SIG-M5 treated with dmso at 0.1 percent for 504 hours (cell line): ENCODE results near the gene NLRX1.
"Not testable (repeated sequence)": the region's sequence is repeated elsewhere in the genome, so short reads cannot be mapped to it uniquely, and the experiment has no call there.

Source experiments
- DNase-seq: peaks from one replicate; lab custom pipeline; 2025; ENCODE audit not compliant: unreplicated experiment; lab: John Stamatoyannopoulos, UW

Gene NLRX1

GRCh38 chr11:119185981-119186634 is 17.6 kb downstream of the NLRX1 start:
- DNase-seq = no peak

GRCh38 chr11:119187123-119187892 is 18.8 kb downstream of the NLRX1 start:
- DNase-seq = no peak

- DNase-seq = no peak
Observed at GRCh38 chr11:119188067-119188466, 19.5 kb downstream of the NLRX1 start.

GRCh38 chr11:119188887-119189286 is 20.4 kb downstream of the NLRX1 start:
- DNase-seq = no peak

GRCh38 chr11:119189393-119189792 is 20.9 kb downstream of the NLRX1 start:
- no peak for DNase-seq

GRCh38 chr11:119190531-119190930 is 22.0 kb downstream of the NLRX1 start:
- DNase-seq = no peak

GRCh38 chr11:119191265-119191664 is 22.7 kb downstream of the NLRX1 start:
- not testable (repeated sequence) for DNase-seq

- peak; percentile 72 for DNase-seq
Observed at GRCh38 chr11:119192111-119192510, 23.6 kb downstream of the NLRX1 start.

GRCh38 chr11:119193001-119193400 is 24.5 kb downstream of the NLRX1 start:
- DNase-seq = no peak

GRCh38 chr11:119193626-119194025 is 25.1 kb downstream of the NLRX1 start:
- no peak for DNase-seq

- no peak for DNase-seq
Observed at GRCh38 chr11:119194811-119195440, 26.4 kb downstream of the NLRX1 start.

- DNase-seq = peak; percentile 46
Observed at GRCh38 chr11:119195680-119196079, 27.2 kb downstream of the NLRX1 start.

GRCh38 chr11:119196833-119197483 is 28.4 kb downstream of the NLRX1 start:
- peak; percentile 97 for DNase-seq

GRCh38 chr11:119198925-119199324 is 30.4 kb downstream of the NLRX1 start:
- DNase-seq = no peak

- not testable (repeated sequence) for DNase-seq
Observed at GRCh38 chr11:119201236-119201635, 32.7 kb downstream of the NLRX1 start.

- no peak for DNase-seq
Observed at GRCh38 chr11:119202554-119202953, 34.0 kb downstream of the NLRX1 start.

- DNase-seq = no peak
Observed at GRCh38 chr11:119204066-119204465, 35.5 kb downstream of the NLRX1 start.

- DNase-seq = peak; percentile 81
Observed at GRCh38 chr11:119205080-119205479, 36.6 kb downstream of the NLRX1 start.

GRCh38 chr11:119205574-119206510 is 37.3 kb downstream of the NLRX1 start, which contains the start of gene CBL:
Gene CBL (plus strand): TSS chr11:119206339. CDS start chr11:119206418, 79 bp downstream.
- peak; percentile 81 for DNase-seq
